OCI-LY1 (cell line): Measurements from ENCODE around the gene MKI67.
"Not testable (repeated sequence)": the region's sequence is repeated elsewhere in the genome, so short reads cannot be mapped to it uniquely, and the experiment has no call there.

Source experiments
- H2AFZ ChIP-seq: fragments of 200-600 bp; sonication (generic), shearing (Covaris generic); 2 replicates; pipeline ENCODE4 v1.6.0; 2014; ENCODE audit warnings: antibody characterized with exemption, mild to moderate bottlenecking, low read length
- H3F3A ChIP-seq: fragments of 200-600 bp; sonication (generic), shearing (Covaris generic); 2 replicates; pipeline ENCODE4 v1.6.0; 2014; ENCODE audit warnings: mild to moderate bottlenecking, antibody characterized with exemption, low read length, moderate library complexity; ENCODE audit not compliant: insufficient read depth
- H3K27ac ChIP-seq: fragments of 200-600 bp; sonication (generic); 2 replicates; pipeline ENCODE4 v1.5.1; 2014; ENCODE audit warnings: low read length, mixed run types, mild to moderate bottlenecking, low read depth; ENCODE audit not compliant: poor library complexity, severe bottlenecking
- H3K27me3 ChIP-seq: fragments of 200-600 bp; sonication (generic); 2 replicates; pipeline ENCODE4 v1.6.0; 2014; ENCODE audit warnings: antibody characterized with exemption, mild to moderate bottlenecking, low read length, moderate library complexity; ENCODE audit not compliant: insufficient read depth
- H3K36me3 ChIP-seq: fragments of 200-600 bp; sonication (generic); 2 replicates; pipeline ENCODE4 v1.6.1; 2014; ENCODE audit warnings: mild to moderate bottlenecking, antibody characterized with exemption, low read length, moderate library complexity, mixed read lengths; ENCODE audit not compliant: insufficient read depth
- H3K4me1 ChIP-seq: fragments of 200-600 bp; sonication (generic); 2 replicates; pipeline ENCODE4 v1.5.1; 2014; ENCODE audit warnings: mild to moderate bottlenecking, low read length, moderate library complexity; ENCODE audit not compliant: insufficient read depth, severe bottlenecking
- H3K4me2 ChIP-seq: fragments of 200-600 bp; sonication (generic), shearing (Covaris generic); 2 replicates; pipeline ENCODE4 v1.6.1; 2014; ENCODE audit warnings: low read length
- H3K4me3 ChIP-seq: fragments of 200-600 bp; sonication (generic); 2 replicates; pipeline ENCODE4 v1.5.1; 2014; ENCODE audit warnings: low read length, low read depth, mild to moderate bottlenecking, mixed read lengths; ENCODE audit not compliant: poor library complexity, severe bottlenecking
- H3K79me2 ChIP-seq: fragments of 200-600 bp; shearing (Covaris generic); 2 replicates; pipeline ENCODE4 v1.6.1; 2016; ENCODE audit warnings: mixed run types, low read length, mixed read lengths; ENCODE audit not compliant: insufficient read depth
- H3K9ac ChIP-seq: fragments of 200-600 bp; sonication (generic), shearing (Covaris generic); 2 replicates; pipeline ENCODE4 v1.6.1; 2014; ENCODE audit warnings: mild to moderate bottlenecking, low read length, mixed read lengths
- H3K9me2 ChIP-seq: fragments of 200-600 bp; sonication (generic), shearing (Covaris generic); 2 replicates; pipeline ENCODE4 v1.6.1; 2014; ENCODE audit warnings: low read depth, mild to moderate bottlenecking, low read length, mixed read lengths
- H3K9me3 ChIP-seq: fragments of 200-600 bp; shearing (Covaris generic); 2 replicates; pipeline ENCODE4 v1.6.1; 2014; ENCODE audit warnings: low read length, mixed read lengths
- H4K20me1 ChIP-seq: fragments of 200-600 bp; sonication (generic), shearing (Covaris generic); 2 replicates; pipeline ENCODE4 v1.6.0; 2016; ENCODE audit warnings: mild to moderate bottlenecking, low read length; ENCODE audit not compliant: insufficient read depth
- CTCF ChIP-seq: fragments of 200-600 bp; sonication (generic), shearing (Covaris generic); IDR thresholded peaks from 2 replicates; pipeline ENCODE4 v1.5.1; 2017; ENCODE audit warnings: mild to moderate bottlenecking, antibody characterized with exemption, low read length, moderate library complexity, mixed read lengths
- EZH2 ChIP-seq: fragments of 200-600 bp; sonication (generic), shearing (Covaris generic); IDR thresholded peaks from 2 replicates; pipeline ENCODE4 v1.8.0; 2017; ENCODE audit warnings: borderline replicate concordance, mixed run types, mild to moderate bottlenecking, antibody characterized with exemption, low read length, moderate library complexity, mixed read lengths

The MKI67 gene

DNA sequence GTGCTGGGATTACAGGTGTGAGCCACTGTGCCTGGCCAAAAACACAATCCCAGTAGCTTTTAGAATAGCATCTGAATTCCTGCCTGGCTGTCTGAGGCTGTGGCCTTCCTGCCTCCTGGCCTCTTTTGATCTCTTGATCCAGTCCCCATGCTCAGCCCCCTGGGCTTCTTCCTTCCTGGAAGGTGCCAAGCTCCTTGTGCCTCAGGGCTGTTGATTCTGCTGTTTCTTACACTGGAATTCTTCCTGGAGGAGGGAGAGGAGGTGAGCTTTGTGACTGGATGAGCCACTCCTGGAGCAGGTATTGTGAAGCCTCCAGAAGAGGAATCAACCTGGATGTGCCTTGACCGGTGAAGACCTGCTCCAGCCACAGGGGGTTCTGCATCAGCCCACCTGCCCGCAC, 17.3 kb upstream of the MKI67 start:
- peaks cover 6% of the 10 kb centered on the region; the same call in 1 of the 2 replicates for H3K27me3 ChIP-seq
- no peaks in the 10 kb centered on the region for H3K9me3 ChIP-seq
- no peak overlapping the region for H3K9ac ChIP-seq
- H3K9me2 ChIP-seq = no peaks in the 10 kb centered on the region
- H3K4me3 ChIP-seq = no peak overlapping the region
- no peak overlapping the region for H2AFZ ChIP-seq
- H3K27ac ChIP-seq = no peak overlapping the region
- H3K4me2 ChIP-seq = no peak overlapping the region
- H3K79me2 ChIP-seq = no peaks in the 10 kb centered on the region
- no peaks in the 10 kb centered on the region for H3K36me3 ChIP-seq
- TF ChIP-seq EZH2 = no peak
- no peak for TF ChIP-seq CTCF
- H3K4me1 ChIP-seq = peaks cover 10% of the 10 kb centered on the region
- H4K20me1 ChIP-seq = no peaks in the 10 kb centered on the region
- H3F3A ChIP-seq = no peaks in the 10 kb centered on the region

- no peak for TF ChIP-seq CTCF
- TF ChIP-seq EZH2 = no peak
- no peak overlapping the region for H3K9ac ChIP-seq
Observed at GRCh38 chr10:128140425-128140824, 14.2 kb upstream of the MKI67 start.

GRCh38 chr10:128138429-128138828, 12.2 kb upstream of the MKI67 start:
- H4K20me1 ChIP-seq, H3K27me3 ChIP-seq, H3K36me3 ChIP-seq, H3K4me3 ChIP-seq, H3K79me2 ChIP-seq, H3K4me2 ChIP-seq, H3K4me1 ChIP-seq, H3K27ac ChIP-seq, H3F3A ChIP-seq, H3K9ac ChIP-seq, H2AFZ ChIP-seq, H3K9me3 ChIP-seq, H3K9me2 ChIP-seq: not testable (repeated sequence)

More at GRCh38 chr10:128140425-128140824, 14.2 kb upstream of the MKI67 start:
- Histone ChIP-seq H3K4me2 (no peak overlapping the region), H3K27ac (no peak overlapping the region), H3K4me1 (no peaks in the 10 kb centered on the region), H3K27me3 (no peaks in the 10 kb centered on the region; the same call in 1 of the 2 replicates), H3K4me3 (no peak overlapping the region), H3K36me3 (no peaks in the 10 kb centered on the region), H3K9me2 (no peaks in the 10 kb centered on the region), H2AFZ (no peak overlapping the region), H3K9me3 (no peaks in the 10 kb centered on the region), H3F3A (no peaks in the 10 kb centered on the region), H3K79me2 (no peaks in the 10 kb centered on the region), H4K20me1 (no peaks in the 10 kb centered on the region)

DNA sequence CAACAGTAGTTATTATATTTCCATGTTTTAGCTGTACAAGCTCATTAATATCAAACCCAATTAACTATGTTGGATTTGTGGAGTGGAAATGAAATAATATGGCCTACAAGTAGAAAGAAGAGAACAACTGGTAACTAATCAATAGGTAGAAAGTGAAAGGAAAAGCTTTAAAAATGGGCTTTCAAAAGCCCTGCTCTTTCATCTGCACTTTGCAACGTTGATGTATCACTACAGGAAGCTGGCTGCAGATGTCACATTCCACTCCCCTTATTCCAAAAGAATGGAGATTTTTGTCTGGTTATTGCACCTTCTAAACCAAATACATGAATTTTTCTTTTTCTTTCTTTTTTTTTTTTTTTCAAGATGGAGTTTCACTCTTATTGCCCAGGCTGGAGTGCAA, 11.7 kb upstream of the MKI67 start:
- Histone ChIP-seq H4K20me1 (no peaks in the 10 kb centered on the region), H3K4me2 (no peak overlapping the region), H3K4me1 (no peaks in the 10 kb centered on the region), H3K27ac (no peak overlapping the region), H3K36me3 (no peaks in the 10 kb centered on the region), H3K9me3 (no peaks in the 10 kb centered on the region), H2AFZ (no peak overlapping the region), H3K9me2 (no peaks in the 10 kb centered on the region), H3K9ac (no peak overlapping the region), H3K4me3 (no peak overlapping the region), H3K27me3 (no peaks in the 10 kb centered on the region), H3K79me2 (no peaks in the 10 kb centered on the region), H3F3A (no peaks in the 10 kb centered on the region)
- TF ChIP-seq EZH2 (no peak), CTCF (no peak)
